ENCODE measurements around the gene SCNN1A. TPM values are rescaled to one million over a fixed set of nuclear protein-coding genes. Genes with fewer than 3 reads are reported as not detected.

SCNN1A gene
- total RNA-seq, 2 experiments from 2014 or later = 1.4 to 1.5 TPM

Other genes starting within 250 kb of the SCNN1A start
- 10 to 100 TPM; 11.3 to 11.9 TPM for gene CD9, start 175.2 kb downstream of the SCNN1A start, total RNA-seq
- gene PLEKHG6, start 64.9 kb downstream of the SCNN1A start, total RNA-seq = not detected
- gene TNFRSF1A, start 33.5 kb downstream of the SCNN1A start, total RNA-seq = 10 to 100 TPM; 60.2 to 62.7 TPM
- 1 to 10 TPM in 1 of 2 experiments, under 1 TPM in 1; 0.82 to 1.2 TPM for gene LTBR, start 8.6 kb upstream of the SCNN1A start, total RNA-seq
- 100 to 1,000 TPM; 133 to 134 TPM for gene CD27, start 69.4 kb upstream of the SCNN1A start, total RNA-seq
- 10 to 100 TPM; 27.8 to 29.1 TPM for gene TAPBPL, start 76.5 kb upstream of the SCNN1A start, total RNA-seq
- gene VAMP1, start 95.1 kb upstream of the SCNN1A start, total RNA-seq = 10 to 100 TPM; 31.9 to 33.4 TPM
- gene MRPL51, start 117.7 kb upstream of the SCNN1A start, total RNA-seq = 100 to 1,000 TPM; 313 to 315 TPM
- 100 to 1,000 TPM; 120 to 121 TPM for gene NCAPD2, start 118.5 kb upstream of the SCNN1A start, total RNA-seq
- 1,000 to 10,000 TPM; 8,536 to 8,736 TPM for gene GAPDH, start 159.0 kb upstream of the SCNN1A start, total RNA-seq
- 10 to 100 TPM; 11.2 to 12.8 TPM for gene IFFO1, start 180.5 kb upstream of the SCNN1A start, total RNA-seq
- 100 to 1,000 TPM; 157 to 160 TPM for gene NOP2, start 192.7 kb upstream of the SCNN1A start, total RNA-seq
- gene CHD4, start 231.8 kb upstream of the SCNN1A start, total RNA-seq = 100 to 1,000 TPM; 276 to 283 TPM